GM19023 (cell line): ENCODE measurements around the gene AHNAK2.
"Not testable (repeated sequence)": the region's sequence is repeated elsewhere in the genome, so short reads cannot be mapped to it uniquely, and the experiment has no call there.

Experiments
- ATAC-seq: cut with Tn5 transposase; IDR thresholded peaks from one replicate; pipeline ENCODE4 v1.9.1; 2021; ENCODE audit warnings: mild to moderate bottlenecking, moderate library complexity; ENCODE audit not compliant: unreplicated experiment

The AHNAK2 gene

DNA sequence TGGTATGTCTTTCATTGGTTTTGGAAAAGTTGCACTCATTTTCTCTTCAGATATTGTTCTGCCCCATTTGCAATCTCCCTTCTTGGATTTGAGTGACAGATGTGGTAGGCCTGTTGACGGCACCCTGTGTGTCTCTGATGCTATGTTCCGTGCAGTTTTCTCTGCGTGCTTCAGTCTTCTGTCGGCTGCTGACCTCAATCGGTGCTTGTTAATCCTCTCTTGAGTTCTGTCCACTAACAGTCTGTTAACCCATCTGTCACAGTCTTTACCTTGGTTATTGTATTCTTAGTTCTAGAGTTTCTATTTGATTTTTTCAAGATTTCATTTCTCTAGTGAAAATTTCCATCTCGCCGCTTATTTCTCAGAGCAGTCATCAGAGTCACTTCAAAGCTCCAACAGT lies 74.2 kb downstream of the AHNAK2 start:
- ATAC-seq, result no peak

DNA sequence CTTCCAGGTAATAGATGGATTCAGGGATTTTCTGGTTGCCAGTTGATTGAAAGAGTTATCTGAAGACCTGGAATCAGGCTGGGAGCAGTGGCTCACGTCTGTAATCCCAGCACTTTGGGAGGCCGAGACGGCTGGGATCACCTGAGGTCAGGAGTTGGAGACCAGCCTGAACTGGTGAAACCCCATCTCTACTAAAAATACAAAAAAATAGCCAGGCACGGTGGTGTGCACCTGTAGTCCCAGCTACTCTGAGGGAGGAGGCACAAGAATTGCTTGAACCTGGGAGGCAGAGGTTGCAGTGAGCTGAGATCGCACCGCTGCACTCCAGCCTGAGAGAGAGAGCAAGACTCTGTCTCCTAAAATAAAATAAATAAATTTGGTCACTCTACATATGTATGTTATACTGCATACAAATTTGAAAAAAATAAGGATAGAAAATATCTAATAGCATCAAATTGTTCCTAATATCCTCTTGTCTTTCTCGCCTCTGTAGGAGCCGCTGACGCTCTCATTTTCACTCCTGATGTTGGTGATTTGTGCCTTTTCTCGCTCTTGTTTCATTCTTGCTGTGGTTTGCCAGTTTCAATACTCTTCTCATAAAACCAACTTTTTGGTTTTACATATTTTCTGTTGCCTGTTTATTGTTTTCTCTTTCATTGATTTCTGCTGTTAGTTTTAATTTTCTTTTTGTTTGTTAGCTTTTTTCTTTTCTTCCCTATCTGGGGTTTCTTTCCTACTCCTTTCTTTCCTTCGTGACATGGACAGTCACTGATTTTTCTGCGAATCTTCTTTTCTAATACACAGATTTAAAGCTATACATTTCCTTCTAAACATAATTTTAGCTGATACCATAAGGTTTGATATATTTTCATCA lies 77.3 kb downstream of the AHNAK2 start:
- no peak for ATAC-seq

DNA sequence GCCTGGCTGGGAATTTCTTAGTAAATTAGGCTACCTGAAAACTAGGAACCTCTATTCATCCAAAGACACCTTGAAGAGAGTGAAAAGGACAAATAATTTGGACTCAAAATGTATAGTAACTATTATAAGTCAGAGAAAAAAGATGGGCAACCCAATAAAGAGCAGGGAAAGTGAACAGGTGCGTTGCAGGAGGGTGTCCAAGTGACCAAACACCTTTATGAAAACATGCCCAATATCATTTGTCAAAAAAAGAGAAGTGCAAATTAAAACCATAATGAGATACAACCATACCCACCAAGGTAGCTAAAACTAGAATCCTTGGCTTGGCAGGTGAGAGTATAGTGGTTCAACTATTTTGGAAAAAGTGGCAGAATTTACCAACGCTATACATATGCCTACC lies 78.4 kb downstream of the AHNAK2 start:
- ATAC-seq, result no peak

DNA sequence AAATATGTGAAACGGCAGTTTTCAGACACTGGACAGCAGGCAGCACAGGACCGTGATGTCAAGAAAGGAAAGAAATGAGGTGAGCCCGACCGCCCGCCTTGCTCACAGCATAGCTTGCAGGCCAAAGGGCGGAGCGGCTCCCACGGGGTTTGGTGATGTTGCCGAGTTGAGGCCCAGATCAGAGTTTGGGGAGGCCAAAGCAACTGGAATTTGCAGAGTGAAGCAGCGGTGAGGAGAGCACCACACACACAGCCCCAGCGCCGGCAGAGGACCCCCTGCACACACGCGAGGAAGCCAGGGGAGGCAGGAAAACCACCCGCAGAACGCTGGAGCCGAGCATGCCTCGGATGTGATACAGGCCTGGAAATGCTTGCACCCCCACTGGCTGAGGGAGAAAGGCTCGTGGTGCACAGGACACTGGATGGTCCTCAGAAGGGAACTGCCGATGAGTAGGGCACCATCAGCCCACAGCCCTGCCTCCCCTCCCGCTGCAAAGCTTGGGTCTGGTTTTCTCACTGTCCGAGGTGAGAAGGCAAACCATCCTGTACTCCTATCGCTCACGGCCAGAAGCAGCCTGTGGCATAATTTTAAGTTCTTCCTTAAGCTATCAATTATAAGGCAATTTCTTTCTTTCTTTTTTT lies 79.2 kb downstream of the AHNAK2 start:
- no peak for ATAC-seq

DNA sequence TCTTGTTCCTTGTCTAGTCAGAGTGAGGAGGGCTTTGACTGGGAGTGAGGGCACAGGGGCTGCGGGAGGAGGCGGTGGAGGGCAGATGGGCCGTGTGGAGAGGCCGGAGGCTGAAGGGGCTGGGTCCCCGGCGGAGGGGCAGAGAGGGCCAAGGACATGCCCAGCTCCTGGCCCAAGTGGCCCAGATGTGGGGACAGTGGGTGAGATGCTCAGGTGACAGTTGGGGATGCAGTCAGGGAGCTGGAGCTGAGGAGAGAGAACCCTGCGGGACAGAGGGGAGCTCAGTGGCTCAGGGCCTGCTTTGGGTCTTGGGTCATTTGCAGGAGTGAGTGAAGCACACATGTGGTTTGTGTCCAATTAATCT lies 80.0 kb downstream of the AHNAK2 start:
- ATAC-seq, result no peak

DNA sequence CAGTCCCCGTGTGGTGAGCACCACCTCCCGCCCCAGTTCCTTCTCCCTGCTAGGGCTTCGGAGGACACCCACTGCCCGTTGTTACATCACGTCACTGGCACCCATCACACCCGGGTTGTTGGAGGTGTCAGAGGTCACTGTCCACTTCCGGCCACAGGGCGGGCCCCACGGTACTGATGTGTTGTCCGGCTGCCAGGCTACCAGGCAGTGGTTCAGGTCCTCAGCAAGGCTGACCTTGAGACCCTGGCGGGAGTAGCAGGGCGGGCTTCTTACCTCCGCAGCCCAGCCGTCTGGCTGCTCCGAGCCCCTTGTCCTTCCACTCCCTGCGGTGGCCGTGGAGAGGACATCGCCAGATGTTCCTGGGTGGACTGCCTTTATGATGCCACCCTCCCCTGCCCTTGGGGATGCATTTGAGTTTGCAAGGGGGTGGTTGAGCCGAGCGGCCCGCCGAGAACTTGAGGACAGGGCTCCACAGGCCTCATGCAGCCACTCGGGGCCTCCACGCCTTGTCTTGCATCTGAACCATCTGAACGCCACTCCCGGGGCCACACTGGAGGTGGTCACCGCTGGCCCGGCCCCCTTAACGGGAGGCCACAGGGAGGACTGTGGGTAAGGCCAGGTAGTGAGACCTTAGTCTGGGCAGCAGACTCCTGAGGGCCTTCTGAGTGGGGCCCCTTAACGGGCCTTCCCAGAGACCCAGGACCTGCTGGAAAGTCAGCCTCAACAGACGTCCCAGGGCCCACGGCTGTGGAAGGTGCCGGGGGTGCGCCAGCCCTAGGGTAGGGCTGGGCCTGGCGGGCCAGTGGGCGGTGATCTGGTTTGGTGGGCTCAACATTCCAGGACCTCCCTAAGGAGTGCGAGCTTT lies 80.6 kb downstream of the AHNAK2 start:
- no peak for ATAC-seq

DNA sequence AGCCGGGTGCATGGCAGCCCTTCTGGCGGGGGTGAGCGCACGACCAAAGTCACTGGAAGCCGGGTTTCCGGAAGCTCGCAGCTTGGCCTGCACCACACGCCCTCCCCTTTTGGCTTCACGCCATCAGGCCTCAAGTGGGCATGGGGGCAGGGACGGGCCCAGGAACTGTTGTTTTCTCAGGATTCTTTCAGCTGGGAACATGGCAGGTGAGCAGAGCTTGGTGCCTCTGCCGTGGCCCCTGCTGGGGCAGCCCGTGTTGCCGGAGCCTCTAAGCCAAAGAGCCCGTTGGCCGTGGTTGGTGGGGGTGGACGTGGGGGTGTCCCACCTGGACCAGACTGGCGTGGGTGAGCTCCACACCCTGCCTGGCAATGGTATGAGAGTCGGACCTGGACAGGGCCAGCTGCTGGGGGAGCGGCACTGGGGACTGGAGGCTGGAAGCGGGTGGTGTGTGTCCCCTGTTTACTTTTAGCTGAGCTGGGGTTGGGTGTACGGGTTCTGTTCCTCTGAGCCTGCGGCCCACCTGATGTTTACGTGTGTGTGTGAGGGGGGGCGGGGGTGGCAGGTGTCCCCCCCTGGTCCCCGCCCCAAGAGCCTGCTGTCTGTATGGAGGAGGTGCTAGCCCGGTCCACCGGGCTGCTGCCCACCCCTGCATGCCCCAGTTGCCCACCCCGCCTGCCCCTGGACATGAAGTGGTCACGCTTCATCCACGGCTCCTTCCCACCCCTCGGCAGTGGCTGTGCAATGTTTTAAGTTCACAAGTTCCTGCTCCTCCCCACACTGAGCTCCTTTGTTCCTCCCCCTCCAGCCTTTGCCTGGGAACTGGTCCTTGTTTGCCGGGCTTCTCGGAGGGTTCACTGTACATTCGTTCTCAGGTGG lies 82.2 kb downstream of the AHNAK2 start:
- no peak for ATAC-seq

DNA sequence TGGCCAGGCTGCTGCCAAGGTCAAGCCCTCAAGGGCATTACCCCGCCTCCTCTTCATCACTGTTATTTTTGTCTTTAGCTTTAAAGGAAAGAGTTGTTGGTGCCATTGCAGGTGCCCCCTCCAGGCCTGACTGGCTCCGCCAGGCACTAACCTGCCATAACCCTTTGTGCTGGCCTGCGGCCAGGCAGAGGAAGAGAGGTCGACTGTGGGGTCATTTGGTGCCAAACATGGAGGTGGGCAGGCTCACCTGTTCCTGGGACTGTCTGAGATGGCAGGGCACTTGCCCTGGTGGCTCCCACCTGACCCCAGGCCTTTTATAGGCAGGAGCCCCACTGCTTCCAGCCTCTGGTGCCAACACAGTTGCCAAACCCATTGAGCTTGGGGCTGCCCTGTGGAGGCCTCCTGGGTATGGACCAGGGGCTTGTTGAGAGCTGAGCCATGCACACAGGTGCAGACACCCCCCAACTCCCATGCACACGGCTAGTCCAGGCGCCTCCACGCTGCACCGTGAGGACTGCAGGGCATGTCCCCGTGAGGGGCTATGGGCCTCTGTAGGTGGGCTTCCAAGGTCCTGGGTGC lies 82.9 kb downstream of the AHNAK2 start:
- no peak for ATAC-seq

DNA sequence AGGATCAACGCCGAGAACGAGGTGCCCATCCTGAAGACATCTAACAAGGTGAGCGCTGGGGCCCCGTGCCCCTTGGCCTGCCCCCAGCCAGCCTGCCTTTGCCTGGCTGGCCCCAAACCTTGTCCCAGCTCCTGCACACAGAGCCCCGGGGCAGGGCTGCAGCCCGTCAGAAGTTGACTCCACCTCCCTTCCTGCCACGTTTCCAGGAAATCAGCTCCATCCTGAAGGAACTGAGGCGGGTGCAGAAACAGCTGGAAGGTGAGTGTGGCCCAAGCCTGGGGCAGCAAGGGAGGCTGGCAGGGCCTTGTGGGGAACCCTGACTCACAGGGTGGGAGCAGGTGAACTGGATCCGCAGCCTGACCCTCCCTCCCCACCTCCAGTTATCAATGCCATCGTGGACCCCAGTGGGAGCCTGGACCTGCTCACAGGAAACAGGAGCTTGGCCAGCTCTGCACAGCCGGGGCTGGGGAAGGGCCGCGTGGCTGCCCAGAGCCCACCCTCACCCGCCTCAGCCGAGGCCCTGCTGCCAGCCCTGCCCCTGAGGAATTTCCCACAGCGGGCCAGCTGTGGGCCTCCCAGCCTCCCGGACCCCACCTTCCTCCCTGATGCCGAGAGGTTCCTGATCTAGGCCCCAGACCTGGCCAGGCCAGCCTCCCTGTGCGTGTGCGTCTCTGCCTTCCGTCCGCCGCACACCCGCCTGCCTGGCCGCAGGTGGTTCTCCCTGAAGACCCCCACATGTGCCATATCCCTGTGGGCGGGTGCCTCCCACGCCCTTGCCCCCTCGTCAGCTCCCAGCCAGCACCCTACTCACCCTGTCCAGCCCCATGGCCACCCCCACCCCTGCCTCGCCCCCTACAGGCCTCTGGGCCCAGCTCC lies 83.6 kb downstream of the AHNAK2 start:
- ATAC-seq, result no peak

DNA sequence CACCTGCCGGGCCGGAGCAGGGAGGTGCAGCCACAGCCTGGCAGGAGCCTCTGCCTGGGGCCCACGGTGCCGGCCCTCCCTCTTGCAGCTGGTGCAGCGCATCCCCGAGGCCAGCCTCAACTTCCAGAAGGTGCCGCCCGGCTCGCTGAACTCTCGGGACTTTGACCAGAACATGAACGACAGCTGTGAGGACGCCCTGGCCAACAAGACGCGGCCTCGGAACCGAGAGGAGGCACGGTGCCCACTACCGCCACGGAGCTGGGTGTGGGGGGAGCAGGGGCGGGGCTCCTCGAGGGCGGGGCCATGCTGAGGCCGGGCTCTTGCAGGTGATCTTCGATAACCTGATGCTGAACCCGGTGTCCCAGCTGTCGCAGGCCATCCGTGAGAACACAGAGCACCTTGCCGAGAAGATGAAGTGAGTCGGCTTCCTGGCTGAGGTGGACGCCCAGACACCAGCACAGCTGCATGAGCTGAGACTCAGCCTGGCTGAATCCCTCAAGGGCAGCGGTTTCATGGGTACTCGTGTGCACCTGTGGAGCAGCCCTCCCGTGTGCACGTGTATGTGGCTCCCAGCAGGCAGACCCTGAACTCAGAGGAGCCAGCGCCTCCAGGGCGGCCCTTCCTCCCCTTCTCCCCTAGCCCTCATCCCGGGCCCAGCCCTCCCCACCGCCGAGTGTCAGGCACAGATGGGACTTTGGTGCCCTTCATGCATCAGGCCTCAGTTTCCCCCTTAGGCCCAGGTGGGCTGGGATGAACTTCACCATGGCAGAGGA lies 84.6 kb downstream of the AHNAK2 start:
- ATAC-seq, result no peak

DNA sequence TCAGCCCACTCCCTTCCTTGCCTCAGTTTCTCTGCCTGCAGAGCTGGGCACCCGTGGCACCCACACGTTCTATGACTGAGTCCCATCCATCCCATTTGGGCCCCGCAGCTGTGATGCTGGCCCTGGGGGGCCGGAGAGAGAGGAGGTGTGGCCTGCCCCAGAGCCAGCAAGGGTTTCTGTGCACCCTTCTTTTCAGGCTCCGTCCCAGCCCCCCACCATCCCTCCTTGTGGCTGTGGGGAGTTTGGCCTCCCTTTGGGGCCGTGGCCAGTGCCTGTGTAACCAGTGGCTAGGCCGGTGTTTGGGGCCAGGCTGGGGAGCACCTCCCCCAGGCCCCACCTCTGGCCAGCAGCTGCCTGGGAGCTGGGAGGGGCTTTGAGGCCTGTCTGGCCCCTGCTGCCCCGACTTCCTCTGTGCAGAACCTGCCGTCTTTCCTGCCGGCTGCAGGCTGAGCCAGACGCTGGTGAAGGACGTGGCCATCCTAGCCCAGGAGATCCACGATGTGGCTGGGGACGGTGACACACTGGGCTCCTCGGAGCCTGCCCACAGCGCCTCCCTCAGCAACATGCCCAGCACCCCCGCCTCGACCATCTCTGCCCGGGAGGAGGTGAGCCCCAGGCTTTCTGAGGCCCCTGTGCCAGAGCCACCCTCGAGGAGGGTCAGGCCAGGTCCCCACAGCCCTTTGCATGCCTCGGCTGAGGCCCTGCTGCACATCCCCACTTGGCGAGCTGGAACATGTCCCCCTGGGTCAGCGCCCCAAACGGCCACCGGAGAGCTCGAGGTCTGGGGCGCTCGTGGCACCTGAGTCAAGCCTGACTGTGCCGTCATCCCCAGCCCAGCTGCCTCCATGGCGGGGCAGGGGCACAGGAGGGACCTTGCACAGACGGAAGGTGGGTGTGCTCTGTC lies 85.4 kb downstream of the AHNAK2 start:
- no peak for ATAC-seq

DNA sequence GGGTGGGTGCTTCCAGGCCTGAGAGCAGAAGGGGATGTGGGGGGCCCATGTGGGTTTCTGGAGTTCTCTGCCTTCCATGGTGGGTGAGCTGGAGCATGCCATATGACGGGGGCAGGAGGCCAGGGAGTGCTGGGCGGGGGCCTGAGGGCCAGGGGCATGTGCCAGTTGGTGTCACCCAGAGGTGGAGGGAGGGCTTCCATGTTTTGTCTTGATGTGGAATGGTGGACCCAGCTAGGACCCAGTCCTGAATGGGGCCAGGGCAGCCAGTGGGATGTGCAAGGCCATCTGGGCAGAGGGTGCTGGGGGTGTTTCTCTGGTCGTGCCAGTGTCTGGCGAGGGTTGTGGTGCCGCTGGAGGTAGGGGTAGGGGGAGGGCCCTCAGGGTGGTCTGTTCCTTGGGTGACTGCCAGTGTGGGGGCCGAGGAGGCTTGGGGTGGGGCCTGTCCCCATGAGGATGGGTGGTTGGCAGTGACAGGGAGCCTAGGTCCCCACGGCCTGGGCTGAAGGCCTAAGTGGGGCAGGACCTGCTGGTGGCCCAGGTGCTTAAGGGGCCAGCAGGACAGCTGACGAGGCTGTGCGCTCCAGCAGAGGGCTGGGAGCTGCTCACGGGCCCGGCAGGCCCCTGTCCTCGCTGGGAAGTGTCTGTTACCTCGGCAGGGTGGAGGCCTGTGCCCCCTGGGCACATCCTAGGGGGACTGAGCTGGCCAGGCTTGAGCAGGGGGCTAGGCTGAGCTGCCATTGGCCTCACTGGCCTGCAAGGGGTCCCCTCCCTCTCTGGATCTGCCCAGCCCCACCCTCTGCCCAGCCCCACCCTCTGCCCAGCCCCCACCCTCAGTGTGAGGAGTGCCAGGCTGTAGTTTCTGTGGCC lies 86.3 kb downstream of the AHNAK2 start:
- no peak for ATAC-seq

DNA sequence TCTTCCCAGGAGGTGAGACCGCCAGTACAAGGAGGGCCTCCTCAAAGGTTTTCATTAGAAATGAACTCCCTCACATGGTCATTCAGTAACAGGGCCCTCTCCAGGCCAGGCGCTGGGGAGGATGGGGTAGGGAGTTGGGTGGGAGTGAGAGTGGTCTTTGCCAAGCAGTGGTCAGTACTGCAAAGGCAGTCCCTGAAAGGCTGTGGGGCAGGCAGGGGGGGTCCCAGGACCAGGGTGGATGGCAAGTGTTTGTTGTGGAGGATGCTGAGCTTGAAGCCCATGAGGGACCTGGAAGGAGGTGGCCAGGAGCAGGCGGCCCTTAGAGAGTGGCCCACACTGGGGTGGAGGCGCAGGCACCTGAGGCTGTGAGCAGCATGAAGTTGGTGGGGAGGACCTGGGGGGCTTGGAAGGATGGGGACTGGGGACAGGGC lies 87.0 kb downstream of the AHNAK2 start:
- ATAC-seq, result no peak

DNA sequence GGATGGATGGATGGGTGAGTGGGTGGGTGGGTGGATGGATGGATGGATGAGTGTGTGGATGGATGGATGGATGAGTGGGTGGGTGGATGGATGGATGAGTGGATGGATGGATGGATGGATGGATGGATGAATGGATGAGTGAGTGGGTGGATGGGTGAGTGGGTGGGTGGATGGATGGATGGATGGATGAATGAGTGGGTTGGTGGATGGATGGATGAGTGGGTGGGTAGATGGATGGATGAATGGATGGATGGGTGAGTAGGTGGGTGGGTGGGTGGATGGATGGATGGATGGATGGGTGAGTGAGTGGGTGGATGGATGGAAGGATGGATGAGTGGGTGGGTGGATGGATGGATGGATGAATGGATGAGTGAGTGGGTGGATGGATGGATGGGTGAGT lies 87.9 kb downstream of the AHNAK2 start:
- not testable (repeated sequence) for ATAC-seq

DNA sequence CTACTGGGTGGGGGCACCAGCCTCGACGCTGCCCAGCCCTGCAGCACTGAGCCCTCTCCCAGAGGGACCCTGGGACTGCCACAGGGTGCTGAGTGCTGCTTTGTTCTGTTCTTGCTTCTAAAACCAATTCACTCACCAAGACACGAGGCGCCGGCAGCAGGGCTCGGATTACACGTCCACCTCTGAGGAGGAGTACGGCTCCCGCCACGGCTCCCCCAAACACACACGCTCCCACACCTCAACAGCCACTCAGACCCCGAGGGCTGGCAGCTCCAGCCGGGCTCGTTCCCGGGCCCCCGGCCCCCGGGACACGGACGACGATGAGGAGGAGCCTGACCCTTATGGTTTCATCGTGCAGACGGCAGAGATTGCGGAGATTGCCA lies 88.8 kb downstream of the AHNAK2 start:
- no peak for ATAC-seq

DNA sequence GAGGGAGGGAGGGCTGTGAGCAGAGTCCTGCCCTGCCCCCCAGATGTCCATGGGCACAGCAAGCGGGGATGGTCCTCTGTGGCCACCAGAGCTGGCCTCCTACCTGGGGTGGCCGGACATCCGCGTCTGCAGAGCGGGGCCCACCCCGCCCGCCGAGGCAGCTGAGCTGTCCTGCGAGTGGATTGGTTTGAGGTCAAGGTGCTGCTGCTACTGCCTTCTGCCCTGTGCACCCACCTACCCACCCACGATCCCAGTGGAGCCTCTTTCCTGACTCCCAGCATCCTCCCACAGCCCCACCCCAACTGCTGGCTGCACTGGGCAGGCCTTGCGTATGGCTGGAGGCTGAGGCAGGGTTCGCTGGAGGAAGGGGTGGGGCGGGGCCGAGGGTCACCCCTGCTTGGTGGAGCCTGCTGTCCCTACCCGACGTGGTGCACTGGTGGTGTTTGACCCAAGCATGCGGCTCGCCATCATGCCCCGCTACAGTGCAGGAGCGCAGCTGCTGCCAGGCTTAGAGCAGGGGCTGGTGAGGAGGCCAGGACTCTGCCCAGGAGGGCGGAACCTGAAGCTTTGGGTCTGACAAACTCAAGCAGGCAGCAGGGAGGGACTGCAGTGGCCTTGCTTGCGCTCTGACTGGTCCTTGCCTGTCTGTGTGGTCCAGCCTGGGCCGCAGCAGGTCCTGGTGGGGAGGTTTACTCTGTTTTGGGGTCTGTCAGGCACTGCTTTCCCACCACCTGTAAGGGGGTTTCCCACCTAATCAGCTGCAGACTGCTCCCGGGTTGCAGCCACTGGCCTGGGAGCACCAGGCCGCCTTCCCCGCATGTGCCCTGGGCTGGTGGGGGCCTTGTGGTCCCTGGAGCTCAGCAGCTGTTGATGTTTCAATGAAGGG lies 89.4 kb downstream of the AHNAK2 start:
- ATAC-seq, result no peak
